H9 (cell line): Measurements from ENCODE around the gene LRCH1. TPM values are rescaled to one million over a fixed set of nuclear protein-coding genes. Genes with fewer than 3 reads are reported as not detected.
A peak's percentile ranks its signal among the peaks of the same experiment; 100 is the strongest.

Source experiments
- DNase-seq: peaks from one replicate; pipeline ENCODE4 v3.0.0-alpha.2; 2017
- H2AFZ ChIP-seq: one replicate; pipeline ENCODE4 v1.6.1; 2013; ENCODE audit warnings: mild to moderate bottlenecking, low read length, control low read depth, moderate library complexity
- H2AK5ac ChIP-seq: 2 replicates; pipeline ENCODE4 v1.6.1; 2013; ENCODE audit warnings: low read length, control low read depth, mixed read lengths; ENCODE audit not compliant: insufficient read length
- H2BK120ac ChIP-seq: one replicate; pipeline ENCODE4 v1.6.1; 2013; ENCODE audit warnings: low read depth, mild to moderate bottlenecking, low read length, control low read depth, inconsistent platforms; ENCODE audit not compliant: poor library complexity, severe bottlenecking
- H2BK12ac ChIP-seq: 2 replicates; pipeline ENCODE4 v1.6.1; 2013; ENCODE audit warnings: low read length, control low read depth, mixed read lengths, low read depth; ENCODE audit not compliant: insufficient read length
- H2BK15ac ChIP-seq: 2 replicates; pipeline ENCODE4 v1.6.1; 2013; ENCODE audit warnings: low read depth, low read length, control low read depth
- H2BK20ac ChIP-seq: one replicate; pipeline ENCODE4 v1.6.1; 2013; ENCODE audit warnings: low read depth, mild to moderate bottlenecking, low read length, control low read depth, inconsistent platforms; ENCODE audit not compliant: poor library complexity, severe bottlenecking
- H2BK5ac ChIP-seq: 2 replicates; pipeline ENCODE4 v1.6.1; 2013; ENCODE audit warnings: low read length, control low read depth, mixed read lengths; ENCODE audit not compliant: insufficient read length
- H3K14ac ChIP-seq: 2 replicates; pipeline ENCODE4 v1.6.1; 2013; ENCODE audit warnings: low read length, control low read depth; ENCODE audit not compliant: insufficient read depth
- H3K18ac ChIP-seq: 2 replicates; pipeline ENCODE4 v1.6.1; 2013; ENCODE audit warnings: low read depth, mild to moderate bottlenecking, mixed read lengths, low read length, control low read depth; ENCODE audit not compliant: insufficient read length
- H3K23ac ChIP-seq: 2 replicates; pipeline ENCODE4 v1.6.1; 2013; ENCODE audit warnings: low read length, control low read depth, mixed read lengths, low read depth; ENCODE audit not compliant: insufficient read length
- H3K23me2 ChIP-seq: 2 replicates; pipeline ENCODE4 v1.6.1; 2013; ENCODE audit warnings: low read depth, mild to moderate bottlenecking, mixed read lengths, low read length, control low read depth; ENCODE audit not compliant: insufficient read length, poor library complexity, severe bottlenecking
- H3K27ac ChIP-seq: 2 replicates; pipeline ENCODE4 v1.5.1; 2013; ENCODE audit warnings: low read length, control low read depth, mixed read lengths, low read depth; ENCODE audit not compliant: insufficient read length
- H3K27me3 ChIP-seq: 2 replicates; pipeline ENCODE4 v1.6.1; 2013; ENCODE audit warnings: low read length, control low read depth, inconsistent platforms; ENCODE audit not compliant: insufficient read depth
- H3K4ac ChIP-seq: 2 replicates; pipeline ENCODE4 v1.6.1; 2013; ENCODE audit warnings: low read depth, mild to moderate bottlenecking, control low read depth, inconsistent platforms, low read length, moderate library complexity
- H3K4me1 ChIP-seq: 2 replicates; pipeline ENCODE4 v1.6.1; 2013; ENCODE audit warnings: low read length, control low read depth, inconsistent platforms; ENCODE audit not compliant: insufficient read depth
- H3K4me2 ChIP-seq: 2 replicates; pipeline ENCODE4 v1.6.1; 2013; ENCODE audit warnings: low read length, control low read depth, mixed read lengths; ENCODE audit not compliant: insufficient read length, insufficient read depth
- H3K56ac ChIP-seq: 2 replicates; pipeline ENCODE4 v1.6.1; 2013; ENCODE audit warnings: low read depth, mild to moderate bottlenecking, mixed read lengths, low read length, control low read depth; ENCODE audit not compliant: insufficient read length
- H3K79me1 ChIP-seq: 2 replicates; pipeline ENCODE4 v1.6.1; 2013; ENCODE audit warnings: low read depth, mild to moderate bottlenecking, moderate library complexity, low read length, control low read depth, inconsistent platforms; ENCODE audit not compliant: insufficient read depth, poor library complexity, severe bottlenecking
- H3K79me2 ChIP-seq: 2 replicates; pipeline ENCODE4 v1.6.1; 2013; ENCODE audit warnings: low read length, control low read depth, inconsistent platforms; ENCODE audit not compliant: insufficient read depth
- H3K9ac ChIP-seq: 2 replicates; pipeline ENCODE4 v1.6.1; 2013; ENCODE audit warnings: low read length, control low read depth, mixed read lengths; ENCODE audit not compliant: insufficient read length; ENCODE audit errors: extremely low read depth
- H3K9me3 ChIP-seq: one replicate; pipeline ENCODE4 v1.6.1; 2013; ENCODE audit warnings: low read depth, low read length, inconsistent platforms; ENCODE audit not compliant: control insufficient read depth
- H3T11ph ChIP-seq: one replicate; pipeline ENCODE4 v1.6.1; 2013; ENCODE audit warnings: mild to moderate bottlenecking, low read length, control low read depth, inconsistent platforms
- H4K20me1 ChIP-seq: one replicate; pipeline ENCODE4 v1.6.1; 2013; ENCODE audit not compliant: control insufficient read depth, insufficient read length, insufficient read depth
- H4K5ac ChIP-seq: 2 replicates; pipeline ENCODE4 v1.6.1; 2013; ENCODE audit warnings: low read depth, mild to moderate bottlenecking, mixed read lengths, low read length, control low read depth; ENCODE audit not compliant: insufficient read length
- H4K8ac ChIP-seq: replicated peaks from 2 replicates; pipeline ENCODE4 v1.6.1; 2013; ENCODE audit warnings: low read length, control low read depth, mixed read lengths, low read depth; ENCODE audit not compliant: insufficient read length
- H4K91ac ChIP-seq: 2 replicates; pipeline ENCODE4 v1.6.1; 2013; ENCODE audit warnings: low read depth, mild to moderate bottlenecking, moderate library complexity, mixed read lengths, low read length, control low read depth; ENCODE audit not compliant: insufficient read length
- H3K27ac Mint-ChIP-seq, 3 experiments: 2 replicates in 2 of 3; 3 replicates in 1 of 3; pipeline ENCODE4 v1.8.0; 2020 to 2021; ENCODE audit warnings: mixed read lengths in 3 of 3, mild to moderate bottlenecking in 1 of 3, moderate library complexity in 1 of 3
- H3K27me3 Mint-ChIP-seq: 2 replicates; pipeline ENCODE4 v1.8.0; 2021; ENCODE audit warnings: low read depth, mild to moderate bottlenecking, moderate library complexity, mixed read lengths
- H3K36me3 Mint-ChIP-seq, 3 experiments: 2 replicates in 2 of 3; 3 replicates in 1 of 3; pipeline ENCODE4 v1.8.0; 2020 to 2021; ENCODE audit warnings: low read depth in 3 of 3, mixed read lengths in 3 of 3; ENCODE audit not compliant: insufficient read depth in 1 of 3
- H3K4me1 Mint-ChIP-seq, 2 experiments: 2 replicates each; pipeline ENCODE4 v1.8.0; 2020; ENCODE audit warnings: mixed read lengths in 2 of 2
- H3K4me3 Mint-ChIP-seq, 2 experiments: 2 replicates in 1 of 2; 3 replicates in 1 of 2; pipeline ENCODE4 v1.8.0; 2020 to 2021; ENCODE audit warnings: mild to moderate bottlenecking in 2 of 2, mixed read lengths in 2 of 2, moderate library complexity in 1 of 2
- H3K9me3 Mint-ChIP-seq, 2 experiments: 2 replicates in 1 of 2; 3 replicates in 1 of 2; pipeline ENCODE4 v1.8.0; 2020; ENCODE audit warnings: mild to moderate bottlenecking in 2 of 2, mixed read lengths in 2 of 2, moderate library complexity in 1 of 2
- CTCF ChIP-seq: fragments of 200-600 bp; sonication (generic); conservative IDR thresholded peaks from 3 replicates; pipeline ENCODE4 v1.8.0; 2021; ENCODE audit warnings: antibody characterized with exemption, mild to moderate bottlenecking
- WGBS: extraction: QIAGEN DNeasy Blood & Tissue Kit; methylation state at CpG from one replicate; pipeline ENCODE4 v1.1.7; 2013; ENCODE audit warnings: missing lambda C conversion rate, low lambda C conversion rate, mixed read lengths; ENCODE audit not compliant: insufficient read length; ENCODE audit errors: extremely low coverage; 5-methylcytosine and 5-hydroxymethylcytosine counted together
- total RNA-seq: library from RNA; stranded (reverse); gene quantifications from 2 replicates; pipeline ENCODE4 v1.2.1, GENCODE V29; 2021

Gene LRCH1
- total RNA-seq, 1 experiment from 2014 or later, result 8.0 TPM

DNA sequence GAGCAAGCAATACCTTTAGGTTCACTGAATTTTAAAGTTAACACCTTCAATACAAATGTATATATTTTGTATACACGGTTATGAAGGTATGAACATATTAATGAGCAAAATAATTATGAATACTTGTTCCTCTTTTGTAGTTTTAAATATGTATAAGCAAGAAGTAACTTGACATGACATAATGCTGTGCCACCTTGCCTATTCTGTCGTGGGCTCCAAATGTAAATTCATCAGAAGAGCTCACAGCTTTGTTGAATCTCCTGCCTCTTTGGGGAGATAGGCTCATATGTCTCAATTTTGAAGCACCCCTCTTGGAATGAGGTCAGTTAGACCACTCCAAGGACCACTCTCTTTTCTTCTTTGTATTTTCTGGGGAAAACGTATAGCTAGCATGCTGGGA lies 59.3 kb downstream of the LRCH1 start:
- Histone ChIP-seq H3K4me2 (no peak overlapping the region), H3K23me2 (no peaks in the 10 kb centered on the region), H3T11ph (no peak overlapping the region), H3K4me1 (peaks cover 3% of the 10 kb centered on the region), H3K4ac (no peak overlapping the region), H3K27me3 (no peaks in the 10 kb centered on the region), H4K8ac (no peak overlapping the region), H3K27ac (no peak overlapping the region), H4K20me1 (no peaks in the 10 kb centered on the region), H2BK20ac (no peak overlapping the region), H2BK5ac (no peak overlapping the region), H3K18ac (no peak overlapping the region), H3K79me1 (peaks cover 3% of the 10 kb centered on the region), H2BK12ac (no peak overlapping the region), H3K9me3 (no peaks in the 10 kb centered on the region), H3K79me2 (peaks cover 7% of the 10 kb centered on the region; the same call in 1 of the 2 replicates), H3K9ac (no peak overlapping the region), H2BK15ac (no peak overlapping the region), H2BK120ac (no peak overlapping the region), H2AK5ac (no peak overlapping the region), H3K14ac (no peak overlapping the region), H3K23ac (no peak overlapping the region), H4K5ac (no peak overlapping the region), H3K56ac (no peak overlapping the region), H4K91ac (no peak overlapping the region), H2AFZ (no peak overlapping the region)
- peaks cover 19 to 35% of the 10 kb centered on the region in 2 experiments for H3K4me1 Mint-ChIP-seq
- H3K4me3 Mint-ChIP-seq, result no peak overlapping the region
- no peak for DNase-seq
- H3K27ac Mint-ChIP-seq, result peak overlapping the region in 1 of 3 experiments; percentile 23; a peak in 1 of 7 replicates
- no peaks in the 10 kb centered on the region for H3K36me3 Mint-ChIP-seq
- H3K9me3 Mint-ChIP-seq, result no peaks in the 10 kb centered on the region
- TF ChIP-seq CTCF, result no peak
- H3K27me3 Mint-ChIP-seq, result no peaks in the 10 kb centered on the region
- no CpG with 5 or more reads among the region's 3 CpGs for WGBS
